ENCODE results near the gene HIGD1C.
A peak's percentile ranks its signal among the peaks of the same experiment; 100 is the strongest.

Gene HIGD1C

DNA sequence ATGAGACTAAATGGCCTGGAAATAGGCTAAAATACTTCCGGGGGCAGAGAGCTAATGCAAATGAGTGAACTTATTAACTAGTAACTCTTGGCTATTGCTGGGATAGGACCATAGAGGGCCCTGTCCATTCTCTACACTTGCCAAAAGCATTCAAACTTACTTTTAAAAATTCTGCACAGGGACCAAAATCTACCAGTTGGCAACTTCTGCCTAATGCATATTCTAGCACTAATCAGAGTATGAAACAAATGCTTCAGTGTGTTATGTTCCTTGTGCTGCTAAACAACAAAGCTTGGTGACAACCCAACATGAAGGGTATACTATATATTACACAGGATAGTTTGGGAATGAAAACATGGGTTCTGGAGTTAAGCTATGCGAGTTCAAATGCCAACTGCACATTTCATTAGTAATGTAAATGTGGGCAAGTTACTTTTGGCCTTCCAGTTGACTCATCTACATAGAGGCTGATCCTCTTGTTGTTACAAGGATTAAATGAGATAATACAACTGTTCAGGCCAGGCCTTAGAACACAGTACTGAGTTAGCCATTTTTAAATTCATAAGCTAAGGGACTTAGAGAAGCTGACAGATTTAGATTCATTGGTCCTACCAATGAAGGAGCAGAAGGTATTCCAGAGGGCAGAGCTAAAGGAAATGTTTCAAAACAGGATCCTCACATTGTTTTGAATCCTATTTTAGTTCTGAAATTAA is 32.4 kb downstream of the HIGD1C start:
- no peak overlapping the region for H3K4me3 ChIP-seq (ENCODE audit: low read depth, low read length)
- DNase-seq (ENCODE audit: low read depth): no peak
- TF ChIP-seq, protein P1, sequence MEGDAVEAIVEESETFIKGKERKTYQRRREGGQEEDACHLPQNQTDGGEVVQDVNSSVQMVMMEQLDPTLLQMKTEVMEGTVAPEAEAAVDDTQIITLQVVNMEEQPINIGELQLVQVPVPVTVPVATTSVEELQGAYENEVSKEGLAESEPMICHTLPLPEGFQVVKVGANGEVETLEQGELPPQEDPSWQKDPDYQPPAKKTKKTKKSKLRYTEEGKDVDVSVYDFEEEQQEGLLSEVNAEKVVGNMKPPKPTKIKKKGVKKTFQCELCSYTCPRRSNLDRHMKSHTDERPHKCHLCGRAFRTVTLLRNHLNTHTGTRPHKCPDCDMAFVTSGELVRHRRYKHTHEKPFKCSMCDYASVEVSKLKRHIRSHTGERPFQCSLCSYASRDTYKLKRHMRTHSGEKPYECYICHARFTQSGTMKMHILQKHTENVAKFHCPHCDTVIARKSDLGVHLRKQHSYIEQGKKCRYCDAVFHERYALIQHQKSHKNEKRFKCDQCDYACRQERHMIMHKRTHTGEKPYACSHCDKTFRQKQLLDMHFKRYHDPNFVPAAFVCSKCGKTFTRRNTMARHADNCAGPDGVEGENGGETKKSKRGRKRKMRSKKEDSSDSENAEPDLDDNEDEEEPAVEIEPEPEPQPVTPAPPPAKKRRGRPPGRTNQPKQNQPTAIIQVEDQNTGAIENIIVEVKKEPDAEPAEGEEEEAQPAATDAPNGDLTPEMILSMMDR (IDR thresholded peaks at IDR 0.05; ENCODE audit: low read depth, low read length, missing control alignments): no peak

DNA sequence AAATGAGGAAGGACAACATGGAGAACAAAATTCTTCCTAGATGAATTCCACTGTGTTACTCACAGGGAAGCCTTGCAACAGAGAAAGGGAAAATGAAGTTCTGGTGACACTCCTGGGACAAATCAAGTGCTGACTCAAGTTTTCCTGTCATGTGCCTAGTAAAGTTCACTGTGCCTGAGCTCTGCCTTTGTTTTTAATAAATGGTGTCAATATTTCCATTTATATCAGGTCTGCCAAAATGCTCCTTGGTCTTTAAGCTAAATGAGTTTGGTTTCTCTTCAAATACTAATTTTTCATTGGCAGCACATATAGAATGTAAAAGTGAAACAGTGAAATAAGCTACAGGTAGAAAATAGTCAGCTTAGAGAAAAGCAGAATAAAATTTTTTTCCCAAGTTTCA is 33.0 kb downstream of the HIGD1C start:
- TF ChIP-seq, protein P1 (IDR thresholded peaks at IDR 0.05; ENCODE audit: low read depth, low read length, missing control alignments): no peak
- H3K4me3 ChIP-seq (ENCODE audit: low read depth, low read length): no peak overlapping the region
- DNase-seq (ENCODE audit: low read depth): no peak

DNA sequence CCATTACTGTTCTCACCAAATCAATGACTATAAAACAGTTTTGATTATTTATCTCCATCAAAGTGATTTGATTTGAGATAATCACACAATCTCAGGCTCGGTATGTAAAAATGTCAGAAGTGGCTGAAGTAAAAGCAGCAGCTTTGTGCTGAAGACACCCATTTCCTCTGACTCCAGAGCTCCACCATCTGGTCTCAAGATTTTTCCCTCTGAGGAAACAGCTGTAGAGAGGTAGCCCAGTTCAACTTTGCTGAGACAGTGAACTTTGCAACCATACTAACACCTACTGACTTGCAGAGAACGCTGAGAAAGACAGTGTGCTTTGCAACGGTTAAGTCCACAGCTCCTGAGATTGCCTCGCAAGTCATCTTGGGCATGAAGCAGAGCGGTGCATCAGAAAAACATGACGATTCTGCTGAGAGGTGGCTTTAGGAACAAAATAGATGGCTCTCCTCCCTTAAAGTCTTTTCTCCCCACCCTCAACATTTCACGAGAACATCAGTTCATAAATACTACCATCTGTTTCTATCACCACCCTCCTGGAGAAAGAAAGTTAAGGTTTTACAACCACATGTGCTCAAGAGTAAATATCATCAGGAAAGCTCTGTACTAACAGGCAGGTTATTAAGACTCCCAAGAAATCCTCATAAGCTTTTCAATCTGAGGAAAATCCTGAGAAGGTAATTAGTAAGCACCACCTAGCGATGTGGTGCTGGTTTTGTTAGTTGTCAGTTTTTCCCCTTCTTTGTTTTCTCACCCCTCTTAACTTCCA is 34.8 kb downstream of the HIGD1C start:
- H3K4me3 ChIP-seq (ENCODE audit: low read depth, low read length): no peak overlapping the region
- TF ChIP-seq, protein P1 (IDR thresholded peaks at IDR 0.05; ENCODE audit: low read depth, low read length, missing control alignments): peak; percentile 51

DNA sequence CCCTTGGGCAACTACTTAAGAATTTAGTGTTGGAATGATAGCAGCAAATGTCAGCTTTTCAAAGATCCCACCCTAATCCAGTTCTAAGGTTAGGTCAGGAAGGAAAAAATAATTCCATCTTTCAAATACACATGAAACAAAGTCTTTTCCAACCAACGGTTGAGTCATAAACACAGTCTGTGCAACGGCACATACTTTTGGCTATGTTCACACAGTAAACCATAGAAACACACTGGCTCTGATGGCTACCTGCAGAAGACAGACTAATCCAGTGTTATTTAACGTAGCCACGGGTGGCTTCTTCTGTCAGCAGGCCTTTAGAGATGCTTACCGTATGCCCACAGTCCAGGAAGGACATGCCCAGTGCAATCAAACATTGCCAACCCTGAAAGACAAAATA is 35.7 kb downstream of the HIGD1C start:
- no peak for DNase-seq (ENCODE audit: low read depth)

More for the DNA sequence above, 34.8 kb downstream of the HIGD1C start:
- no peak for DNase-seq (ENCODE audit: low read depth)

DNA sequence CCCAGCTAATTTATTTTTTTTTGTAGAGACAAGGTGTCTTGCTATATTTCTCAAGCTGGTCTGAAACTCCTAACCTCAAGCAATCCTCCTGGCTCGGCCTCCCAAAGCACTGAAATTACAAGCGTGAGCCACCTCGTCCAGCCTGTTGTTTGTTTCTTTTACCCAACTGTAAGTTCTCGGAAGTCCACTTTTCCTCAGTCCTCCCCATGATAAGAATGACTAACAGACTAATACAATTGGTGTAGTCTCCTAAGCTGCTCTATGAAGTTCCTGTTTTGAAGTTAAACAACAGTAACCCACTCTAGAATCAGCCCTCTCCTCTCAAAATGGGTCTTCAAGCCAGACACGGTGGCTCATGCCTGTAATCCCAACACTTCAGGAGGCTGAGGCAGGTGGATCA is 36.5 kb downstream of the HIGD1C start:
- TF ChIP-seq, protein P1 (IDR thresholded peaks at IDR 0.05; ENCODE audit: low read depth, low read length, missing control alignments): no peak
- DNase-seq (ENCODE audit: low read depth): no peak
- no peak overlapping the region for H3K4me3 ChIP-seq (ENCODE audit: low read depth, low read length)

More for the DNA sequence above, 35.7 kb downstream of the HIGD1C start:
- TF ChIP-seq, protein P1 (IDR thresholded peaks at IDR 0.05; ENCODE audit: low read depth, low read length, missing control alignments): no peak
- H3K4me3 ChIP-seq (ENCODE audit: low read depth, low read length): no peak overlapping the region

DNA sequence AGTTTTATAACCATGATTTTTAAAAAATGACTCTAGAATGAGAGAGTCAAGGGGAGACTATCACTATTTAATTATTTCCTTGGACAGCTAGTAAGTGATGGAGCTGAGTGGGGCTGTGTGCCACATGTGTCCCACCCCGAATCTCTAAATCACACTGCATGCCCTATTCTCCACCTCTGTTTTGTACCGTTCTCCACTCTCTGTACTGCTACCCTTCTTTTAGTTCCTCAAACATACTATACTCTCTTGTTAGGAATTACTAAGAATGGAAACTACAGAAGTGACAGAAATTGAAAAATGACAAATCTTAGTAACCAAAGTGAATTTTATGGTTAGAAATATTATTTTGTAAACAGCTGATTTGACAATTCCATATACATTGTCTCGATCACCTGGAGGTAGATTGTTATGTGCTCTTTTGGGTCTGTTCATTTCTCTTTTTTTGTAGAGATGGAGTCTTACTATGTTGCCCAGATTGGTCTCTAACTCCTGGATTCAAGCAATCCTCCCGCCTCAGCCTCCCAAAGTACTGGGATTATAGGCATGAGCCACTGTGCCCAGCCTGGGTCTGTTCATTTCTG is 37.9 kb downstream of the HIGD1C start:
- TF ChIP-seq, protein P1 (IDR thresholded peaks at IDR 0.05; ENCODE audit: low read depth, low read length, missing control alignments): no peak
- H3K4me3 ChIP-seq (ENCODE audit: low read depth, low read length): no peak overlapping the region
- DNase-seq (ENCODE audit: low read depth): no peak

All from GM12864 (cell line).